GM18907 (cell line): ENCODE measurements around the gene PRSS33.
A peak's percentile ranks its signal among the peaks of the same experiment; 100 is the strongest.

Experiments
- ATAC-seq: cut with Tn5 transposase; IDR thresholded peaks from one replicate; pipeline ENCODE4 v1.9.1; 2021; ENCODE audit warnings: mild to moderate bottlenecking, moderate library complexity; ENCODE audit not compliant: unreplicated experiment

The PRSS33 gene

DNA sequence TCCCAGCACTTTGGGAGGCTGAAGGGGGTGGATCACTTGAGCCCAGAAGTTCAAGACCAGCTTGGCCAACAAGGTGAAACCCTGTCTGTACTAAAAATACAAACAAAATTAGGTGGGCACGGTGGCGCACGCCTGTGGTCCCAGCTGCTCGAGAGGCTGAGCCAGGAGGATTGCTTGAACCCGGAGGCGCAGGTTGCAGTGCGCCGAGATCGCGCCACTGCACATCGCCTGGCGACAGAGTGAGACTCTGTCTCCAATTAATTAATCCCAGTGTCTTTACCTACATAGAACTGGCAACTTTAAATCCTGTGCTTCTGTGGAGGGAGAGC, 8.8 kb downstream of the PRSS33 start:
- no peak for ATAC-seq

GRCh38 chr16:2777903-2778629, 9.3 kb downstream of the PRSS33 start:
- ATAC-seq = peak; percentile 6

DNA sequence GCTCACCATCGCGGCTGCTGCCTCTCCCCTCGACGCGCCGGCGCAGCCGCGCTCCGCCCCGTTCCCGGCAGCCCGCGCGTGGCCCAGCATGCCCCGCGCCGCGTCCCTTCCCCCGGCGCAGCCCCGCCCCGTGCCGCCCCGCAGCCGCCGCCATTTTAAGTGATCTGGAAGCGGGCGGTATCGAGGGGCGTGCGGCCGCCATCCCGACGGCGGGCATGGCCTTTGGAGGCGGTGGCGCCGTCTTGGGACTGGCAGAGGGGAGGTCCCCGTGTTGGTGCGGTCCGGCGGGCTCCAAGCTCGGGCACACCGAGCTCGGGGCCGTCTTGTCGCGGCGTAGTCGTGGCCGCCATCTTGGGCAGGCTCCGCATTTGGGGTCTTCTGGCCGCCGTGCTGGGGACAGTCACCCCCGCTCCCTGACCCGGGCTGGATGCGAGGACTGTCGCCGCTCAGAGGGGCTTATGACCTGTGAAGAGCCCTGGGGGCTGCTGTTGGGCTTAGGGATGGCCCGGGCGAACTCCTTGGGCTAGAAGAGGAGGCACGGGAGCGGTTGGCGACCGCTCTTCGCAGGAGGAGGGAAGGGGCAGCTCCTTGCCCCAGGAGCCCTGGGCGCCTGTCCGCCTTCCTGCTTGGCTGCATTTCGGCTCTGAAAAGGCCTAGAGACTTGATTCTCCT, 10.0 kb downstream of the PRSS33 start, which contains the start of gene ELOB:
TSS of gene ELOB (minus strand) at position 50 of the 672 bp plus-strand sequence. CDS start at position 9, 41 bp downstream.
- ATAC-seq = peak; percentile 74

GRCh38 chr16:2776500-2777139, 10.7 kb downstream of the PRSS33 start:
- ATAC-seq = peak; percentile 30

GRCh38 chr16:2775765-2776499, 11.4 kb downstream of the PRSS33 start:
- ATAC-seq = no peak

DNA sequence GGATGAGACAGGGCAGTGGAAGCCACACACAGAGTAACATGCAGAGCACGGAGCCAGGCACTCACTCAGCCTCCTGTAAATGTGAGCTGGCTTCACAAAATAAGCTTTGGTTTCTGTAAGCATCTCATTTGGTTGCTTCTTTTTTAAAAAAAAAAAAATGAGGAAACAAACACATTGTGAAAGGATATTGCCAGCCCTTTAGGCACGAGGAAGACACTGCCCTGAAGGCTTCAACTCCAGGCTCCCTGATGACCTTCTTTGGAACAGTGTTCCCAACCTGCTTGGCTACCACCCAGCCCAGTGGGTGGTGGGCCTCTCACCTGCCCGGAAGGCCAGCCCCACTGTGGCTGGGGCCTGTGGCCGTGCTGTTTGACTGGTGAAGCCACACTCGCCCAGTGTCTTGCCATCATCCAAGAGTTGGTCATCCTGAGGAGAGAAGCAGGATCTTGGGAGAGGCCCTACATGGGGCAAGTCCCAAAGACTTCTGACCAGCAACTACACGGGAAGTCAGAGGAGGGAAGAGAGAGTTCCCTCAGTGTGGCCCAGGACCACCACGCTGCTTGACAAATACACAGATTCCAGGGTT, 12.1 kb downstream of the PRSS33 start:
- ATAC-seq = no peak

DNA sequence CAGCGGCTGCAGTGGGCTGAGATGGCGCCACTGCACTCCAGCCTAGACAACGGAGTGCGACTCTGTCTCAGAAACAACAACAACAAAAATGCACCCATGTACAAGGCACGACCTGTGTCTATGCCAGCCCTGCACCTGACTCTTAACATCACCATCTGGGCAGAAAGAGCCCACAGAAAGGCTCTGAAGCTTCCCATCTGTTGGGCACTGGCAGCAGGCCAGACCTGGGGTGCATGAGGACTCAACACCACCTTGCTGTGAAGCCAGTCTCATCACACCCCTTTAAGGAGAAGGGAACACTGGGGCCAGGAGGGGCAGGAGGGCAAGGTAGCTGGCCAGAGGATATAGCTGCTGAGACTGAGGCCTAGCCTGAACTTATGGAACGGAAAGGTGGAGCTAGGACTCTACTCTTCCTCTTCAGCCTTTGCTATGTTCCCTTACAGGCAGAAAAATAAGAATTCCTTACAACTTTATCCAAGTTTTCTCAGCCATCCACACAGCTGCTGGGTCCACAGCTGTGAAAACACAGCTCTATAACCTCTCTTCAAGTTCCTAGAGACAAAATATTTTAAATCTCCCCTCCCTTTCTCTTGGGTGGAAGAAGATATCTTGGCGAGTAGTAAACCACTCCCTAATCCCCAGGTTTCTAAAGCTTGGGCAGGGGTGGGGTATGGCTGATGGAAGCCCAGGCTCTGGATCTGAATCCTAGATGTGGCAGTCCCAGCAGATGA, 13.0 kb downstream of the PRSS33 start:
- no peak for ATAC-seq

DNA sequence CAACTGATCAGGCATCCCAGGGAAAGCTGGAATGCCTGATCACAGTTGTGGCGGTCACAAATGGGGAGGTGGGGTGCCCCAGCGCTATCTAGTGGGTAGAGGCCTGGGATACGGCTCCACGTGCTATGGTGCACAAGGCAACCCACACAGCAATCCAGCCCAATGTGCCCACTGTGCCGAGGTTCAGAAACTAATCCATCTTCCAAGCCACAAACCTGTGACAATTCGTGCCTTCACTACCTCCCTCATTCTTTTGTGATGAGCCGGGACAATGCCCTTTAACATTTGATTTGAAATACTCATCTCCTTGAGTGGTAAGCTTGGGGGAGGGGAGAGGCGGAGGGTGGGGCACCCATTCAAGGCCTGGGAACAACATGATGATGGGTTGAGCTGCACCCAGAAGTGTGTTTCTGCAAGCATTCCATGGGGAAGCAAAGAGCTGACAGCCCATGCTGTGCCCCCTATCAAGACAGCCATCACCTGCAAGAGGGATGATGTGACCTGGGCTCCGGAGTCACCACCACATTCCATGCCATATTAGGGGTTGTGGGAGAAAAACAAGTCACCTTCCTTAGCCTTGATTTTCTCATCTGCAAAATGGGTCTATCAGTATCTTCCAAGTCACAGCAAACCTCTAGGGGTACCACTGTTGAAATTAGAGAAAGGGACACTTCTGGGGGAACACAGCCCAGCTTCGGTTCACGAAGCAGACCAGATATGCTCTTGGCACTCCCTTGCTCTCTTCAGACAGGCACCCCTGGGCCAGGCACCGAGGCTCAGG, 14.0 kb downstream of the PRSS33 start:
- ATAC-seq = no peak

- ATAC-seq = no peak
Observed at GRCh38 chr16:2771496-2772402, 15.6 kb downstream of the PRSS33 start.

DNA sequence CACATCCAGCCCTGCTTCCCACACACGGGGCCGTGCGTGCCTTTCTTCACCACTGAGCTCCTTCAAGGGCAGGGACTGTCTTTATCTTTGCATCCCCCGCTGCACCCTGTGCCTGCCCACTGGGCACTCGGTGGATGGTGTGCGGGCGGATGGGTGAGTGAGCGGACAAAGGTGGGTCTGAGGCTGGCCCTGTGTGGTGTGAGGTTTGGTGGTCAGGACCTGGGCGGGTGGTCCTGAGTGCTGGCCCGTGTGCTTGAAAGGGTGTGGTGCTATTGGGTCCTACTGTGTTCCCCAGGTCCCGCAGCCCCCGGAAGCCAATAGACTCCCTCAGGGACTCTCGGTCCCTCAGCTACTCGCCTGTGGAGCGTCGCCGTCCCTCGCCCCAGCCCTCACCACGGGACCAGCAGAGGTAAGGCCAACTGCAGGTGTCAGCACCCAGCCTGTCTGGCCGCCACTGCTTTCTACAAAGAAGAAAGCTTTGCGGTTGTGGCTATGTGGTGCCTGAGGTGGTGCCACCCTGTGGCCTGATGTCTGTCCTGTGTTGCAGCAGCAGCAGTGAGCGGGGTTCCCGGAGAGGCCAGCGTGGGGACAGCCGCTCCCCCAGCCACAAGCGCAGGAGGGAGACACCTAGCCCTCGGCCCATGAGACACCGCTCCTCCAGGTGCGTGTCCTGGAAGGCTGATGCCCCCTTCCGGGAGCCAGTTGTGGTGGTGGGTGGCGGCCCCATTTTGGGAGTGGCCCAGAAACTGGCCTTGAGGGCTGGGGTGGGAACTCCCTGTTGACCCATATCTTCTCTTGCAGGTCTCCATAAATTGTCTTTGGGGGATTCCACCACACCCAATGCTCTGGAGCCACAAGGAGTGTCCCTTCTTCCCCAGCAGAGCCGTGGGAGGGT, 17.1 kb downstream of the PRSS33 start:
- no peak for ATAC-seq

DNA sequence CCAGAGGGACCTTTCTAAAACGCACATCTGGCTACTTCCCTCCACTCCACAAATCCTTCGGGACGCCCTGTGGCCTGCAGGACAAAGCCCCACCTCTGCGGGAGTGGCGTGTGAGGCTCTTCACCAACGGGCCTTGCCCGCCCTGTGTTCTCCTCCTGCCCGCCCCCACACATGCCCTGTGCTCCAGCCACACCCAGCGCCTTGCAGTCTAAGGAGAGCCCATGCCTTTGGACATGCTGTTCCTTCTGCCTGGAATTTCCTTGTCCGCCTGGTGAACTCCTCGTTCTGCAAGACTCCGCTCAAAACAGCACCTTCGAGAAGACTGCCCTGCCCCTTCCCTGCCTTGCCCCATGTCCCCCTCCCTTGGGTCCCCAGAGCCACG, 17.7 kb downstream of the PRSS33 start:
- ATAC-seq = no peak

DNA sequence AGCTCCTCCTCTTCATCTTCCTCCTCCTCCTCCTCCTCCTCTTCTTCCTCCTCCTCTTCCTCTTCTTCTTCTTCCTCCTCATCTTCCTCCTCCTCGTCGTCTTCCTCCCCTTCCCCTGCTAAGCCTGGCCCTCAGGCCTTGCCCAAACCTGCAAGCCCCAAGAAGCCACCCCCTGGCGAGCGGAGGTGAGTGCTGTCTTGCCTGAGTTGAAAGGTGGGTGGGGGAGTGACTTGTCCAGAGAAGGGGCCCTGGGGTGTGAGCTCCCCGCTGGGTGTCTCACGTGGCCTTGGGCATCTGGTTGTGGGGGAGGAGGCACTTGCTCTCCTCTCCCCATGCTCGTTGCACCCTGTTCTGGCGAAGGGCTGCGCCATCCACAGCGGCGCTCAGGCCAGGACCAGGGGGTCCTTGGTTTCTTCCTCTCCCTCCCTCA, 18.2 kb downstream of the PRSS33 start:
- no peak for ATAC-seq

- no peak for ATAC-seq
Observed at GRCh38 chr16:2768403-2769089, 18.8 kb downstream of the PRSS33 start.

- ATAC-seq = no peak
Observed at GRCh38 chr16:2767891-2768290, 19.5 kb downstream of the PRSS33 start.

DNA sequence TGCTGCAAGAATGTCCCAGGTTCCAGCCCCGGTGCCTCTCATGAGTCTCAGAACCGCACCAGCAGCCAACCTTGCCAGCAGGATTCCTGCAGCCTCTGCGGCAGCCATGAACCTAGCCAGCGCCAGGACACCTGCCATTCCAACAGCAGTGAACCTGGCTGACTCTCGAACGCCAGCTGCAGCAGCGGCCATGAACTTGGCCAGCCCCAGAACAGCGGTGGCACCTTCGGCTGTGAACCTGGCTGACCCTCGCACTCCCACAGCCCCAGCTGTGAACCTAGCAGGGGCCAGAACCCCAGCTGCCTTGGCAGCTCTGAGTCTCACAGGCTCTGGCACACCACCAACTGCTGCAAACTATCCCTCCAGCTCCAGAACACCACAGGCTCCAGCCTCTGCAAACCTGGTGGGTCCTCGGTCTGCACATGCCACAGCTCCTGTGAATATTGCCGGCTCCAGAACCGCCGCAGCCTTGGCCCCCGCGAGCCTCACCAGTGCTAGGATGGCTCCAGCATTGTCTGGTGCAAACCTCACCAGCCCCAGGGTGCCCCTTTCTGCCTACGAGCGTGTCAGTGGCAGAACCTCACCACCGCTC, 20.1 kb downstream of the PRSS33 start:
- ATAC-seq = no peak

DNA sequence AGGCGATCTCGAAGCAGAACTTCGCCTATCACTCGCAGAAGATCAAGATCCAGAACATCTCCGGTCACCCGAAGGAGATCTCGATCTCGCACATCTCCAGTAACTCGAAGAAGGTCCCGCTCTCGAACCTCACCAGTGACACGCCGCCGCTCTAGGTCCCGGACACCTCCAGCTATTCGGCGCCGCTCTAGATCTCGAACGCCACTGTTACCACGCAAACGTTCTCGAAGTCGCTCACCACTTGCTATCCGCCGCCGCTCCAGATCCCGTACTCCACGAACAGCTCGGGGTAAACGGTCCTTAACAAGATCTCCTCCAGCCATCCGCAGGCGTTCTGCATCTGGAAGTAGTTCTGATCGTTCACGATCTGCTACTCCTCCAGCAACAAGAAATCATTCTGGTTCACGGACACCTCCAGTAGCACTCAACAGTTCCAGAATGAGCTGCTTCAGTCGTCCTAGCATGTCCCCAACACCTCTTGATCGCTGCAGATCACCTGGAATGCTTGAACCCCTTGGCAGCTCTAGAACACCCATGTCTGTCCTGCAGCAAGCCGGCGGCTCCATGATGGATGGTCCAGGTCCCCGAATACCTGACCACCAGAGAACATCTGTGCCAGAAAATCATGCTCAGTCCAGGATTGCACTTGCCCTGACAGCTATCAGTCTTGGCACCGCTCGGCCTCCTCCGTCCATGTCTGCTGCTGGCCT, 20.8 kb downstream of the PRSS33 start:
- ATAC-seq = no peak
